HG03571 (cell line): ENCODE measurements around the gene MATN4.
"Not testable (repeated sequence)": the region's sequence is repeated elsewhere in the genome, so short reads cannot be mapped to it uniquely, and the experiment has no call there.

ENCODE experiments used
- ATAC-seq: cut with Tn5 transposase; IDR thresholded peaks from one replicate; pipeline ENCODE4 v1.9.1; 2021; ENCODE audit not compliant: unreplicated experiment

MATN4 gene

GRCh38 chr20:45308117-45308778 lies at the start of gene MATN4:
TSS of gene MATN4 (minus strand) at chr20:45308299. CDS start at chr20:45305582, 2,717 bp downstream.
- ATAC-seq, result no peak

GRCh38 chr20:45355209-45356084 lies 47.3 kb upstream of the MATN4 start:
- ATAC-seq, result no peak

- no peak for ATAC-seq
These were observed 46.5 kb upstream of the MATN4 start for GRCh38 chr20:45354423-45355208.

- no peak for ATAC-seq
These were observed 45.6 kb upstream of the MATN4 start for GRCh38 chr20:45353746-45354145.

GRCh38 chr20:45352729-45353128 lies 44.6 kb upstream of the MATN4 start:
- no peak for ATAC-seq

GRCh38 chr20:45350795-45351194 lies 42.7 kb upstream of the MATN4 start:
- not testable (repeated sequence) for ATAC-seq

GRCh38 chr20:45350217-45350616 lies 42.1 kb upstream of the MATN4 start:
- no peak for ATAC-seq

GRCh38 chr20:45347936-45348778 lies 40.1 kb upstream of the MATN4 start, which contains the start of gene SDC4:
TSS of gene SDC4 (minus strand) at chr20:45348424. CDS start at chr20:45348384, 40 bp downstream.
- ATAC-seq, result no peak

GRCh38 chr20:45347297-45347935 lies 39.3 kb upstream of the MATN4 start:
- ATAC-seq, result no peak

- no peak for ATAC-seq
These were observed 38.8 kb upstream of the MATN4 start for GRCh38 chr20:45346851-45347250.

GRCh38 chr20:45346291-45346718 lies 38.2 kb upstream of the MATN4 start:
- ATAC-seq, result no peak

GRCh38 chr20:45345104-45345936 lies 37.2 kb upstream of the MATN4 start:
- no peak for ATAC-seq

GRCh38 chr20:45344168-45344860 lies 36.2 kb upstream of the MATN4 start:
- no peak for ATAC-seq

GRCh38 chr20:45343532-45344167 lies 35.6 kb upstream of the MATN4 start:
- ATAC-seq, result no peak

GRCh38 chr20:45342855-45343531 lies 34.9 kb upstream of the MATN4 start:
- ATAC-seq, result no peak

GRCh38 chr20:45341939-45342854 lies 34.1 kb upstream of the MATN4 start:
- ATAC-seq, result no peak
